Measurements from ENCODE around the gene PPP6R2.

GRCh38 chr22:50460938-50461337, 117.8 kb downstream of the PPP6R2 start:
- no peak for TF ChIP-seq CTCF (conservative IDR thresholded peaks at IDR 0.05 in 1 of 2, IDR thresholded peaks at IDR 0.05 in 1 of 2; ENCODE audit: low read depth in 1 of 2, low read length in 2 of 2)
- TF ChIP-seq EZH2 (IDR thresholded peaks at IDR 0.05; ENCODE audit: low read length, missing control alignments), result no peak
